GM10248 (cell line): Measurements from ENCODE around the gene NRGN.

Experiments used
- CTCF ChIA-PET: fragments of 300-600 bp; sonication (Branson Sonifier 250); formaldehyde crosslinking; extraction: SDS; loops from one replicate; lab custom pipeline; 2021; ENCODE audit warnings: antibody characterized with exemption; lab: Yijun Ruan, JAX
- POLR2A ChIA-PET: fragments of 350-650 bp; sonication (Branson Sonifier 250); formaldehyde crosslinking; extraction: SDS; loops from one replicate; lab custom pipeline; 2020; ENCODE audit warnings: antibody characterized with exemption; lab: Yijun Ruan, JAX
- DNase-seq: peaks from one replicate; pipeline ENCODE4 v3.0.0; 2012; ENCODE audit errors: extremely low spot score
- CTCF ChIP-seq: IDR thresholded peaks from 2 replicates; pipeline ENCODE4 v1.5.1; 2012; ENCODE audit warnings: mild to moderate bottlenecking, low read depth; ENCODE audit errors: extremely low read depth, missing control alignments, control extremely low read depth

NRGN gene

GRCh38 chr11:124736736-124737135 lies 3.0 kb upstream of the NRGN start:
- TF ChIP-seq CTCF: no peak
- no peak for DNase-seq
- POLR2A ChIA-PET: interaction anchor here (0.6 kb wide), 1 partner anchor 115 kb away, joined by 3 read pairs; no protein-coding TSS in a partner anchor
- CTCF ChIA-PET: interaction anchor here (1.0 to 3.5 kb wide), 3 partner anchors 9 to 42 kb away, joined by 3 to 12 read pairs (median 11); no protein-coding TSS in a partner anchor

- ChIA-PET CTCF (interaction anchor here (1.0 to 2.1 kb wide), 2 partner anchors 8 to 41 kb away, joined by 3 to 11 read pairs; no protein-coding TSS in a partner anchor), POLR2A (no interaction called here)
- no peak for TF ChIP-seq CTCF
- DNase-seq: no peak
Measured at GRCh38 chr11:124737638-124738305, 2.0 kb upstream of the NRGN start.

- CTCF ChIA-PET: interaction anchor here (1.0 to 17.5 kb wide), 5 partner anchors 12 to 98 kb away, joined by 3 to 183 read pairs (median 4); partner anchors contain the start of gene ESAM
- POLR2A ChIA-PET: interaction anchor here (0.6 kb wide), 1 partner anchor 111 kb away, joined by 3 read pairs; no protein-coding TSS in a partner anchor
- no peak for TF ChIP-seq CTCF
- no peak for DNase-seq
Measured at GRCh38 chr11:124738713-124739478, 846 bp upstream of the NRGN start.

GRCh38 chr11:124740277-124740882 lies 638 bp downstream of the NRGN start:
- DNase-seq: peak; percentile 65
- POLR2A ChIA-PET: no interaction called here
- TF ChIP-seq CTCF: peak; percentile 43
- CTCF ChIA-PET: interaction anchor here (0.9 to 17.5 kb wide), 6 partner anchors 10 to 69 kb away, joined by 3 to 183 read pairs (median 4); partner anchors contain the start of gene ESAM

GRCh38 chr11:124742555-124742954 lies 2.8 kb downstream of the NRGN start:
- ChIA-PET POLR2A (no interaction called here), CTCF (interaction anchor here (1.0 to 17.5 kb wide), 5 partner anchors 16 to 123 kb away, joined by 3 to 183 read pairs (median 4); partner anchors contain the start of genes ESAM and ROBO3)
- TF ChIP-seq CTCF: no peak
- no peak for DNase-seq

- DNase-seq: no peak
- CTCF ChIA-PET: interaction anchor here (0.7 to 17.5 kb wide), 6 partner anchors 15 to 123 kb away, joined by 3 to 183 read pairs (median 4); partner anchors contain the start of genes ESAM and ROBO3
- TF ChIP-seq CTCF: no peak
- POLR2A ChIA-PET: no interaction called here
Measured at GRCh38 chr11:124743050-124743449, 3.3 kb downstream of the NRGN start.
